HCT116 (cell line): Measurements from ENCODE around the gene RNF220. TPM values are rescaled to one million over a fixed set of nuclear protein-coding genes. Genes with fewer than 3 reads are reported as not detected.

Source experiments
- ATAC-seq: fragments of 200-7000 bp; cut with Tn5 transposase; 2 replicates; pipeline ENCODE4 v1.9.1; 2020; ENCODE audit warnings: mild to moderate bottlenecking, moderate library complexity
- BruUV-seq: library from RNA; stranded (reverse); fragments of 400-500 nt; replicated peaks from 2 replicates; lab custom pipeline; 2021; lab: Mats Ljungman, UMichigan
- CTCF ChIA-PET: fragments of 300-600 bp; sonication (Branson Sonifier 250); formaldehyde crosslinking; loops from one replicate; lab custom pipeline; 2021; ENCODE audit warnings: antibody characterized with exemption; lab: Charles Lee
- POLR2A ChIA-PET: fragments of 300-600, 350-600 bp; sonication (Branson Sonifier 250); formaldehyde crosslinking; loops from one replicate; lab custom pipeline; 2021; ENCODE audit warnings: antibody characterized with exemption; lab: Charles Lee
- RAD21 ChIA-PET, 2 experiments: fragments of 300-600 bp; sonication (Branson Sonifier 250); formaldehyde crosslinking; loops; one replicate each; lab custom pipeline; 2023; ENCODE audit warnings: low total read pairs in 2 of 2; ENCODE audit not compliant: uncharacterized antibody in 2 of 2, unreplicated experiment in 2 of 2, low non-redundant PET in 1 of 2; lab: Charles Lee
- DNase-seq: peaks from one replicate; pipeline ENCODE4 v3.0.0-alpha.2; 2010; ENCODE audit warnings: low read depth, low spot score
- H2AFZ ChIP-seq: fragments of 200-600 bp; shearing (Covaris generic), sonication (generic); 2 replicates; pipeline ENCODE4 v1.6.1; 2017; ENCODE audit warnings: low read depth, mixed run types, mixed read lengths, antibody characterized with exemption, low read length; ENCODE audit not compliant: poor library complexity, severe bottlenecking
- H3K27ac ChIP-seq: 2 replicates; pipeline ENCODE4 v1.5.1; 2012; ENCODE audit warnings: low read depth, low read length
- H3K27me3 ChIP-seq: fragments of 200-600 bp; sonication (generic); 2 replicates; pipeline ENCODE4 v1.6.1; 2016; ENCODE audit warnings: mixed run types, low read length, mixed read lengths; ENCODE audit not compliant: insufficient read depth
- H3K36me3 ChIP-seq, 2 experiments: fragments of 200-500 bp in 1 of 2; fragments of 200-600 bp in 1 of 2; sonication (Bioruptor generic) in 1 of 2; sonication (generic) in 1 of 2; 2 replicates each; pipeline versions ENCODE4 v1.5.1 to v1.6.1; 2014 to 2016; ENCODE audit warnings: low read length in 2 of 2, inconsistent platforms in 1 of 2, mixed read lengths in 1 of 2, mixed run types in 1 of 2; ENCODE audit not compliant: insufficient read depth in 2 of 2, control insufficient read depth in 1 of 2
- H3K4me1 ChIP-seq, 2 experiments: fragments of 200-600 bp in 1 of 2; sonication (generic) in 1 of 2; 2 replicates each; pipeline versions ENCODE4 v1.5.1 to v1.6.1; 2012 to 2017; ENCODE audit warnings: low read length in 2 of 2, inconsistent platforms in 1 of 2, mild to moderate bottlenecking in 1 of 2, mixed read lengths in 1 of 2, mixed run types in 1 of 2, moderate library complexity in 1 of 2; ENCODE audit not compliant: insufficient read depth in 2 of 2, control insufficient read depth in 1 of 2
- H3K4me2 ChIP-seq: fragments of 200-600 bp; sonication (generic); 2 replicates; pipeline ENCODE4 v1.6.1; 2017; ENCODE audit warnings: mixed run types, low read length, mixed read lengths
- H3K4me3 ChIP-seq, 2 experiments: fragments of 200-600 bp in 1 of 2; sonication (generic) in 1 of 2; replicated peaks in 1 of 2; 2 replicates each; pipeline ENCODE4 v1.5.1; 2011 to 2016; ENCODE audit warnings: low read length in 2 of 2, control low read depth in 1 of 2, low read depth in 1 of 2, mild to moderate bottlenecking in 1 of 2, mixed read lengths in 1 of 2, mixed run types in 1 of 2
- H3K79me2 ChIP-seq: fragments of 200-600 bp; sonication (generic); 2 replicates; pipeline ENCODE4 v1.6.1; 2017; ENCODE audit warnings: mild to moderate bottlenecking, mixed run types, low read length, moderate library complexity, mixed read lengths; ENCODE audit not compliant: insufficient read depth
- H3K9ac ChIP-seq: fragments of 200-600 bp; sonication (generic); 2 replicates; pipeline ENCODE4 v1.6.1; 2016; ENCODE audit warnings: low read length, mixed read lengths
- H3K9me2 ChIP-seq: fragments of 200-600 bp; sonication (generic), shearing (Covaris generic); 2 replicates; pipeline ENCODE4 v1.6.1; 2017; ENCODE audit warnings: mixed run types, mild to moderate bottlenecking, moderate library complexity; ENCODE audit not compliant: insufficient read depth
- H3K9me3 ChIP-seq, 2 experiments: fragments of 200-500 bp in 1 of 2; fragments of 200-600 bp in 1 of 2; sonication (Bioruptor generic) in 1 of 2; sonication (generic) in 1 of 2; 2 replicates each; pipeline ENCODE4 v1.6.1; 2014 to 2017; ENCODE audit warnings: low read length in 2 of 2, mixed read lengths in 2 of 2, inconsistent platforms in 1 of 2, low read depth in 1 of 2, mild to moderate bottlenecking in 1 of 2, mixed run types in 1 of 2, moderate library complexity in 1 of 2; ENCODE audit not compliant: control insufficient read depth in 1 of 2, insufficient read depth in 1 of 2
- H4K20me1 ChIP-seq: fragments of 200-600 bp; sonication (generic), shearing (Covaris generic); 2 replicates; pipeline ENCODE4 v1.6.1; 2017; ENCODE audit warnings: mixed run types, mild to moderate bottlenecking, moderate library complexity; ENCODE audit not compliant: insufficient read depth
- CBX3 ChIP-seq: IDR thresholded peaks from 2 replicates; pipeline ENCODE4 v1.6.1; 2012; ENCODE audit warnings: low read depth
- CEBPB ChIP-seq: IDR thresholded peaks from 2 replicates; pipeline ENCODE4 v1.6.1; 2012; ENCODE audit warnings: low read depth
- EGR1 ChIP-seq: IDR thresholded peaks from 2 replicates; pipeline ENCODE4 v1.6.1; 2012; ENCODE audit warnings: low read depth
- ELF1 ChIP-seq: IDR thresholded peaks from 2 replicates; pipeline ENCODE4 v1.6.1; 2012; ENCODE audit warnings: low read depth, borderline replicate concordance
- EZH2phosphoT487 ChIP-seq: fragments of 200-600 bp; IDR thresholded peaks from 2 replicates; pipeline ENCODE4 v1.6.1; 2018; ENCODE audit warnings: antibody characterized with exemption, borderline replicate concordance
- FOSL1 ChIP-seq: IDR thresholded peaks from 2 replicates; pipeline ENCODE4 v1.6.1; 2012; ENCODE audit warnings: low read depth
- JUND ChIP-seq: IDR thresholded peaks from 2 replicates; pipeline ENCODE4 v1.6.1; 2012
- RAD21 ChIP-seq: IDR thresholded peaks from 2 replicates; pipeline ENCODE4 v1.6.1; 2012; ENCODE audit warnings: low read depth, mild to moderate bottlenecking
- REST ChIP-seq: IDR thresholded peaks from 2 replicates; pipeline ENCODE4 v1.6.1; 2012; ENCODE audit warnings: low read depth
- SIN3A ChIP-seq: IDR thresholded peaks from 2 replicates; pipeline ENCODE4 v1.6.1; 2012; ENCODE audit warnings: low read depth
- SP1 ChIP-seq: IDR thresholded peaks from 2 replicates; pipeline ENCODE4 v1.6.1; 2012; ENCODE audit warnings: low read depth
- SRF ChIP-seq: IDR thresholded peaks from 2 replicates; pipeline ENCODE4 v1.6.1; 2012; ENCODE audit warnings: low read depth
- TCF7L2 ChIP-seq: IDR thresholded peaks from 2 replicates; pipeline ENCODE4 v1.7.0; 2011; ENCODE audit warnings: borderline replicate concordance, inconsistent platforms; ENCODE audit not compliant: insufficient read depth, insufficient read length; ENCODE audit errors: extremely low read depth
- ZFX ChIP-seq: fragments of 450-650 bp; IDR thresholded peaks from 2 replicates; pipeline ENCODE4 v1.6.1; 2017
- ZNF274 ChIP-seq: fragments of 200-500 bp; sonication (Bioruptor generic); IDR thresholded peaks from 2 replicates; pipeline ENCODE4 v1.6.1; 2014; ENCODE audit warnings: mild to moderate bottlenecking, low read depth, low read length, inconsistent platforms
- intact Hi-C: fragments of 100-400 bp; cut with micrococcal nuclease; formaldehyde crosslinking; loops from 2 replicates; pipeline ENCODE4 v1.10.0; 2022
- total RNA-seq: library from RNA; stranded (reverse); gene quantifications from one replicate; pipeline ENCODE4 v1.2.1, GENCODE V29; 2021; ENCODE audit not compliant: unreplicated experiment
- TF ChIP-seq, protein P1 (sequence below): IDR thresholded peaks from 2 replicates; pipeline ENCODE4 v1.6.1; 2012
- TF ChIP-seq, protein P2 (sequence below): IDR thresholded peaks from 2 replicates; pipeline ENCODE4 v1.6.1; 2011; ENCODE audit warnings: mild to moderate bottlenecking, low read length, moderate library complexity; ENCODE audit not compliant: insufficient replicate concordance; ENCODE audit errors: extremely low read depth
- TF ChIP-seq, protein P3 (sequence below): IDR thresholded peaks from 2 replicates; pipeline ENCODE4 v1.6.1; 2012

RNF220 gene
- total RNA-seq, 1 experiment from 2014 or later, result 84.5 TPM

- ATAC-seq (no peak), DNase-seq (no peak)
- Histone ChIP-seq H3K4me2 (no peak overlapping the region), H3K27me3 (no peaks in the 10 kb centered on the region), H3K79me2 (no peaks in the 10 kb centered on the region), H3K27ac (no peak overlapping the region), H3K36me3 (no peaks in the 10 kb centered on the region), H3K9me3 (no peaks in the 10 kb centered on the region), H3K4me3 (no peak overlapping the region), H4K20me1 (no peaks in the 10 kb centered on the region), H3K4me1 (no peaks in the 10 kb centered on the region)
- ChIA-PET POLR2A (no interaction called here), RAD21 (no interaction called here)
- intact Hi-C loops, result no loop called here
- TF ChIP-seq SRF, result no peak
- no peak for TF ChIP-seq CEBPB
- TF ChIP-seq EZH2phosphoT487, result no peak
- TF ChIP-seq REST, result no peak
- TF ChIP-seq TCF7L2, result no peak
- no peak for TF ChIP-seq FOSL1
- no peak for TF ChIP-seq ZFX
- no peak for TF ChIP-seq CBX3
- TF ChIP-seq, protein P1, sequence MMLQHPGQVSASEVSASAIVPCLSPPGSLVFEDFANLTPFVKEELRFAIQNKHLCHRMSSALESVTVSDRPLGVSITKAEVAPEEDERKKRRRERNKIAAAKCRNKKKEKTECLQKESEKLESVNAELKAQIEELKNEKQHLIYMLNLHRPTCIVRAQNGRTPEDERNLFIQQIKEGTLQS, result no peak
- TF ChIP-seq, protein P2, sequence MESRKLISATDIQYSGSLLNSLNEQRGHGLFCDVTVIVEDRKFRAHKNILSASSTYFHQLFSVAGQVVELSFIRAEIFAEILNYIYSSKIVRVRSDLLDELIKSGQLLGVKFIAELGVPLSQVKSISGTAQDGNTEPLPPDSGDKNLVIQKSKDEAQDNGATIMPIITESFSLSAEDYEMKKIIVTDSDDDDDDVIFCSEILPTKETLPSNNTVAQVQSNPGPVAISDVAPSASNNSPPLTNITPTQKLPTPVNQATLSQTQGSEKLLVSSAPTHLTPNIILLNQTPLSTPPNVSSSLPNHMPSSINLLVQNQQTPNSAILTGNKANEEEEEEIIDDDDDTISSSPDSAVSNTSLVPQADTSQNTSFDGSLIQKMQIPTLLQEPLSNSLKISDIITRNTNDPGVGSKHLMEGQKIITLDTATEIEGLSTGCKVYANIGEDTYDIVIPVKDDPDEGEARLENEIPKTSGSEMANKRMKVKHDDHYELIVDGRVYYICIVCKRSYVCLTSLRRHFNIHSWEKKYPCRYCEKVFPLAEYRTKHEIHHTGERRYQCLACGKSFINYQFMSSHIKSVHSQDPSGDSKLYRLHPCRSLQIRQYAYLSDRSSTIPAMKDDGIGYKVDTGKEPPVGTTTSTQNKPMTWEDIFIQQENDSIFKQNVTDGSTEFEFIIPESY, result no peak
- no peak for TF ChIP-seq SIN3A
- no peak for TF ChIP-seq EGR1
- no peak for TF ChIP-seq JUND
- no peak for TF ChIP-seq RAD21
- no peak for TF ChIP-seq ELF1
- TF ChIP-seq, protein P3, sequence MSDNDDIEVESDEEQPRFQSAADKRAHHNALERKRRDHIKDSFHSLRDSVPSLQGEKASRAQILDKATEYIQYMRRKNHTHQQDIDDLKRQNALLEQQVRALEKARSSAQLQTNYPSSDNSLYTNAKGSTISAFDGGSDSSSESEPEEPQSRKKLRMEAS, result no peak
- TF ChIP-seq ZNF274, result no peak
- no peak for TF ChIP-seq SP1
- TF ChIP-seq, all 23 proteins: peak for 0
- Histone ChIP-seq H2AFZ (no peak overlapping the region), H3K9ac (no peak overlapping the region), H3K9me2 (no peaks in the 10 kb centered on the region)
- CTCF ChIA-PET, result interaction anchor here (2.9 kb wide), 1 partner anchor 11 kb away, joined by 10 read pairs; no protein-coding TSS in a partner anchor
- no TSS peak for BruUV-seq
These were observed 258.4 kb downstream of the RNF220 start for GRCh38 chr1:44663417-44663816.
